ENCODE results near the gene CYP20A1. TPM values are rescaled to one million over a fixed set of nuclear protein-coding genes. Genes with fewer than 3 reads are reported as not detected.
"Not testable (repeated sequence)": the region's sequence is repeated elsewhere in the genome, so short reads cannot be mapped to it uniquely, and the experiment has no call there.

CYP20A1 gene
- total RNA-seq, 1 experiment from 2014 or later, result 26.8 TPM

- no peak for DNase-seq (ENCODE audit: low read depth, low spot score)
- in situ Hi-C loops (cut with HindIII; ENCODE audit: low pct_unique_long_range_greater_than_20kb, low sequenced_read_pairs), result no loop called here
Measured at GRCh38 chr2:203341741-203342310, 103.0 kb downstream of the CYP20A1 start.

GRCh38 chr2:203342374-203342773 is 103.6 kb downstream of the CYP20A1 start:
- in situ Hi-C loops (cut with HindIII; ENCODE audit: low pct_unique_long_range_greater_than_20kb, low sequenced_read_pairs); DNase-seq (ENCODE audit: low read depth, low spot score): not testable (repeated sequence)

- no peak for DNase-seq (ENCODE audit: low read depth, low spot score)
- in situ Hi-C loops (cut with HindIII; ENCODE audit: low pct_unique_long_range_greater_than_20kb, low sequenced_read_pairs), result no loop called here
Measured at GRCh38 chr2:203344667-203345066, 105.8 kb downstream of the CYP20A1 start.

DNA sequence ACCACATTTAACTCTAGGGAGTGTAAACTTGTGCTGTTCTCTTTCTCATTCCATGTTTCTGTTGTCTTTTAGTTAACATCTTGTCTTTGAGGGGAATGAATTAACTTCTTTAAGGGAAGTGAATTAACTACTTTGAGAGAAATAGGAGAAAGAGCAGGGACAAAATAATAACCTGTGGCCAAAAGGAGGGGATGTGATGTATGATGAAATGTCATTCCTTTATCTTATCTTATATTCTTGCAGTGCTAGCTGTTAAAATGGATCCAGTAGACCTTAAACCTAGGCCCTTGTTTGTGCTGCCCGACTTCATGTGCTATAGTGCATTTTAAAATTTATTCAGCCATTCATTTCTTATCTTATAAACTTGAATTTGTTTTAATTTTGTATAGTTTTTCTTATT is 107.8 kb downstream of the CYP20A1 start:
- in situ Hi-C loops (cut with HindIII; ENCODE audit: low pct_unique_long_range_greater_than_20kb, low sequenced_read_pairs), result no loop called here
- no peak for DNase-seq (ENCODE audit: low read depth, low spot score)

DNA sequence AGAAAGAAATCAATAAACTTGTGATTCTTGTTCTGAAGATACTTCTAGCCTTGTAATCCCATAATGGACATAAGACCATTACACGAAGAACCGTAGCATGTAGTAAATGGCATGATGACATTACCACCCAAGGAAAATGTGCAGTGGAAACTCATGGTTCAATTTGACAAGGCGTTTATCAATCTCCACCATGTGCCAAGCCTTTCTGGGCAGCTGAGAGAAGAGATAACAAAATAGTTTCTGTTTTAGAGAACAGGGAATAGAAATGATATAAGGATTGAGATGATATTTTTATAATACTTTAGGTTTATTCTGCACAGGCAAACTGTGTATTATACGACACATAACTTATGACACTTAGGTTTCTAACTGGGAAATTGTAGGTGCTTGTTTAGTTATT is 108.6 kb downstream of the CYP20A1 start:
- no peak for DNase-seq (ENCODE audit: low read depth, low spot score)
- in situ Hi-C loops (cut with HindIII; ENCODE audit: low pct_unique_long_range_greater_than_20kb, low sequenced_read_pairs), result no loop called here

DNA sequence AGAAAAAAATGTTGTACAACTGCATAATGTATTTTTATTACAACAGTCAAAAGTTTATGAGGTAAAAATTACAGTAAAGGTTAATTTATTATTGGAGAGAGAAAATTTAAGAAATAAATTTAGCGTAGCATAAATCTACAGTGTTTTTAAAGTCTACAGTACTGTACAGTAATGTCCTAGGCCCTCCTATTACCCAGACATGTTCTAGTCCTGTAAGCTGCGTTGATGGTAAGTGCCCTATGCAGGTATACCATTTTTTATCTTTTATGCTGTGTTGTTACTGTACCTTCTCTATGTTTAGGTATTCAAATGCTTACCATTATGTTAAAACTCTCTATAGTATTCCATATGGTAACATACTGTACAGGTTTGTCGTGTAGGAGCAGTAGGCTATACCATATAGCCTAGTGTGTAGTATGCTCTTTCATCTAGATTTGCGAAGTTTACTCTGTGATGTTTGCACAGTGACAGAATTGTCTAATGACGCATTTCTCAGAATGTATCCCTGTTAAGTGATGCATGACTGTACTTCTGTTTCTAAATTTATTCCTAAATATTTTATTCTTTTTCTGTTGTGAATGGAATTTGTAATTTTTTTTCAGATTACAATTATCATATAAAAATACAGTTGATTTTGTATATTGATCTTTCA is 113.9 kb downstream of the CYP20A1 start:
- DNase-seq (ENCODE audit: low read depth, low spot score), result no peak

GRCh38 chr2:203354966-203355365 is 116.1 kb downstream of the CYP20A1 start:
- in situ Hi-C loops (cut with HindIII; ENCODE audit: low pct_unique_long_range_greater_than_20kb, low sequenced_read_pairs), result no loop called here
- DNase-seq (ENCODE audit: low read depth, low spot score), result no peak

More for the DNA sequence above, 113.9 kb downstream of the CYP20A1 start:
- in situ Hi-C loops (cut with HindIII; ENCODE audit: low pct_unique_long_range_greater_than_20kb, low sequenced_read_pairs), result no loop called here

Small RNAs within 50 kb of the gene (small RNA-seq; reads per million reads assigned to genes)
- gene RN7SL670P, result 0 reads per million in 2 experiments

Other genes with a start within 250 kb of the CYP20A1 start
- gene NBEAL1, start 224.1 kb upstream of the CYP20A1 start, total RNA-seq (2014; rRNA removed; shearing (Covaris generic)), result 12.9 and 13.5 TPM in 2 replicates
- gene ABI2, start 89.4 kb downstream of the CYP20A1 start, total RNA-seq (2014; rRNA removed; shearing (Covaris generic)), result 22.9 and 24.9 TPM in 2 replicates

Data from SK-MEL-5 (cell line).